ENCODE data around the gene RNLS.

Gene RNLS

DNA sequence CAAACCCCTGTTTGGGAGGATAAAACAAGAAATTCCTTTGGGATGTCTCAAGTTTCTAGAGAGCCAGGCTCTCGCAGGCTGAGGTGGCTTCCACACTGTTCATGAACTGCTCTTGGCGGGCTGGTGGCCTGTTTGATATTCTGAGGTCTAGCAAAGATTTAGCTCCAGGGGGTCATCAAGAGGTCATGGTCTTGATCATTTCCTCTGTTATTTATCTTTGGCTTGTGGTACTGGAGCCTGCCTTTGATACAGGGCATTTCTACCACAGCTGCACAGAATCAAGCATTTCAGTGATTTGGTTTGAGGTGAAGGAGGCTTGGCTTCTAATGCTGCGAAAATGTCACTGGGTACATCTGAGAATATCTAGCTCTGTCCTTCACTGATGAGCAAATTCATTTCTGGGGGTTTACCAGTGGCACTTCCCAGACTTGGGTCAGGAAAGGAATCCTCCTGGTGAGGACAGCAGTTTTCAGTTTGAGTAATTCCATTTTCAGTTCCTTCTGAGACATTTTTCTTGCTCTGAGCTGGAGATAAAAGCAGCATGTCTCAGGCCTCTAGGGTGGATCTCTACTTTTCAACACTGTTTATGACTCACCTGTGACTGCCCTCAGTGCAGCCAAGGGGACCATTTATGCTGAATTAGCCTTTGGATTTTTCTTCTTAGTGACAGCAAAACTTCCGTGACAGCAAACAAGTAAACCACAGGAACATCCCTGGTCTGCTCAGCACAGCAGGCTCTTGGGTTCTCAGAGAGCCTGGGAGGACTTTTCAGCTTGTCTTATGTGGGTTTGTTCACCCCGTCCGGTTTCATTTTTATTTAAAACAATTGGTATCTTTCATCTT lies 312.0 kb downstream of the RNLS start:
- no peak for DNase-seq (ENCODE audit: extremely low read depth in 1 of 2, low read depth in 1 of 2)

DNA sequence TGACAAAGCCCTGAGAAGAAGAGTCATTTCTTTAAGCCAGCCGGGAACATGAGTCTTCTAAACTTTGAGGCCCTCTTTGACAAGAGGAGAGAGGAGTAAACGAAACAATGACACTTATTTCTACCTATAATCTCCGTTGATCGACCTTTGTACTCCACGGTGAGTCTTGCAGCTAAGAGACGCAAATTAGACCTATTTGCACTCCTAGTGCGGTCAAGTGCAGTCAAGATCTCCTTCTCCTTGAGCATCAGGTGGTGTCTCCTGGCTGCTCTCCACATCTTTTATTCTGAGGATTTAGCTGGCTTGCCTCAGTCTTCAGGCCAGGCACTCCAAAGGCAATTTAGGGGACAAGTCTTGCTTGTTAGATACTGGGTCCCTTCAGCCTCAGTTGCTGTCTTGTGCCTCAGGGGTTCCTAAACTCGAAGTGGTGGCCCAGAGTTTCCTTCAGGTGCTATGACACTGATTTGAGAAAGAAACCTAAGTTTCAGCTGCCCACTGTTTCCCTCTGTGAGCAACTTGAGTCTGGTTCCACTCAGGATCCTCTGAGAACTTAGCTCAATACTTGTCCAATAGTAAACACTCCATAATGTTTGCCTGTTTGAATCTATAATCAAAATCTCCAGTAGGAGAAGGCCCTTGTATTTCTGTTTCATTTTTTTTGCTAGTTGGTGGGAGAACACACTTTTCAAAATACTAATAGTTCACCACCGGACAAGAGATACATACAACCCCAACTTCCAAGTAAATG lies 312.9 kb downstream of the RNLS start:
- no peak for DNase-seq (ENCODE audit: extremely low read depth in 1 of 2, low read depth in 1 of 2)

DNA sequence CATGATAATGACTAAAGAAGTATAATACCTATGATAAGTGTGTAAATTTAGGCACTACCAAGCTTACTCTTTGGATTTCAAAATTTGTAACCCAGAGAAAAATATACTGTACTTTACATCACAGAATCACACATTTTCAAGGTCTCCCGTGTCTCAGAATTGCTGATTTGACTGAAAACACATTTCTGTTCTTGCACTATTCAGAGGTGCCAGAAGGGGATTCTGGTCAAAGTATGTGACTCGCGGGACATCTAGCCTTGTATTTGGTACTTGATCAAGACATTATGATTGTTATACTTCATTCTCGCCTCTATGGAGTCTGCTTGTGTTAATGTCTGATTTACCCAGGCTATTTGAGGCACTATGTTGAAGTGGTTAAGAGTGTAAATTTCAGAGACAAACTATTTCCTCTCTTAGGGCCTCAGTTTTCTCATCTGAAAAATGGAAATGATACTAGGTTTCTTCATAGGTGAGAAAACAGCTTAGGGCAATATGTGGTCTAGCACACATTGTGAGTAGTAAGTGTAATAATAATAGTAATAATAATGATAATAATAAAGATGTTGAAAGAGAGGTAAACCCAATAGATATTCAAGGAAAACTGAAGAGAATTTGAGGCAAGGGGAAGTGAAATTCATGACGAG lies 320.4 kb downstream of the RNLS start:
- DNase-seq (ENCODE audit: extremely low read depth in 1 of 2, low read depth in 1 of 2) = no peak

DNA sequence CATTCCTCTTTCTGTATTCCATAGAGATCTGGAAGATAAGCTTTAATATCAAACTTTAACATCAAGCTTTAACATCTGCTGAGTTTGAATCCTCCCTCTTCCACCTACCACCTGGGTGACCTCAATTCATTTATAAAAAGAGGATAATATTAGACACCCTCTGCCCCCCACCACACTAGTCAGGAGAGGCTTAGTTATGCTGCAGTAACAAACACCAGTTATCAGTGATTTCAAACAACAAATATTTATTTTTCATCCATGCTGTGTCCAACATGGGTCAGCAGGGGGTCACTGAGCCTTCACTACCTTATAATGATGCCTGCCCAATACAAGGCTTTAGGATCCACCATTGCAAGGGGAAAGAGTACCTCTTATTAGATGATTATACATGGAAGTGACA lies 322.0 kb downstream of the RNLS start:
- no peak for DNase-seq (ENCODE audit: extremely low read depth in 1 of 2, low read depth in 1 of 2)

DNA sequence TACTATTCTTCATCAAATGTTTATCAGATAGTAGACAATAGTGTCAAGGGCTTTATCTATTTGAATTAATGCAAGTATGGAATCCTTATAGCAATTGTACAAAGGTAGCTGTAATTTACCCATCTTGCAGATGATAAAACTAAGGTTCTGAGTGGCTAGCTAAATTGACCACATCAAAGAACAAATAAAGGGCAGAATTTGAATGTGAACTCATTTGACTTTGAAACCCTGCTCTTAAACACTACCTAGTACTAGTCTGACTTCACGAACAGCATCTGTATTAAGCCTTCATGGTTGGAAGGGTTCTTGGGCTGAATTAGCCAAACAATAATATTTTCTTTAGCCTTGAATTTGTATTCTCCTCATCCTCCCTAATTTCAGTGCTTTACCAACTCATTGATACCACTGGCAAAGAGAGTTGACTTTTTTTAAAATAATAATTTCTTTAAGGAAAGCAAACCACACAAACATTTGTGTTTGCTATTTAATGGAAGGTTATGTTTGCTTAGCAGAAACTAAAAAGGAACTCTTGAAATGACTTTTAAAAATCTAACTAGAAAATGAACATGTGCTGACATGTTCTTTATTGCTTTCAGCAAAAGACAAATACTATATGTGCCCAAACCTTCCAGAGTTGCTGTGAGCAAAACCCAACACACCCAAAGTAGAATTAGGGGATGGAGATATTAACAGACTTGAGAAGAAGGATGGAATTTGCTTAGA lies 322.6 kb downstream of the RNLS start:
- no peak for DNase-seq (ENCODE audit: extremely low read depth in 1 of 2, low read depth in 1 of 2)

DNA sequence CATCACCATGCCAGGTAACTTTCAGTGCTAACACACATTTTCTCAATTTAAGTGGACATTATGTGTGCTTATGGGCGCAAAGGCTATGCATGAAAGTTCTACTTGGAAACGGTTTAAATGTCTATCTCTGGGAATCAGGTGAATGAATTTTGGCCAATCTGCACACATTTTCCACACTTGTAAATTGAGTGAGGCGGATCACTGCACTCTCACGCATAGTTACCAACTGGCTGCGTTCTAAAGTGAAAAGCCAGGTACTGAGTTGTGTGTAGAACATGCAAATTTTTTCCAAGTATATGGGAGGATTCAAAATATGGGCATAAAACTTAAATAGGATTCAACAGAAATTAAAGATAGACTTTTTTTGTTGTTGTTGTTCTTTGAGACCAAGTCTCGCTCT lies 323.7 kb downstream of the RNLS start:
- DNase-seq (ENCODE audit: extremely low read depth in 1 of 2, low read depth in 1 of 2) = no peak

DNA sequence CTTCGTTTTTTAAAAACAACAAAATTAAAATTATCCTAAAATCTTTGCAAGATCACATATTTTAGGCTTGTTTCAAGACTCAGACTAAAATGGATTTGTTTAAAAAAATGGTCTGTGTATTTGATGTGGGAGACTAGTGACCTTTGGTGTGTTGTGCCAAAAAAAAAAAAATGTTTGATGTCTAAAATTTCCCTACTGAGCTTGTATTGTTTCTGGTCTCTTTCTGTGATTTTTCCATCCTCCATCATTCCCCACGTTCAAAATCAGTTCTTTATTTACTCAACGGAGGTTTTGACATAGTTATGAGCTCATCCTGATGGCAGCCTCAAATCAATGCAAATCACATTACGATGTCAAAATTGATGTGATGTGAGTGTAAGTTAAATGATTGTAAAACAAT lies 326.2 kb downstream of the RNLS start:
- DNase-seq (ENCODE audit: extremely low read depth in 1 of 2, low read depth in 1 of 2) = no peak

DNA sequence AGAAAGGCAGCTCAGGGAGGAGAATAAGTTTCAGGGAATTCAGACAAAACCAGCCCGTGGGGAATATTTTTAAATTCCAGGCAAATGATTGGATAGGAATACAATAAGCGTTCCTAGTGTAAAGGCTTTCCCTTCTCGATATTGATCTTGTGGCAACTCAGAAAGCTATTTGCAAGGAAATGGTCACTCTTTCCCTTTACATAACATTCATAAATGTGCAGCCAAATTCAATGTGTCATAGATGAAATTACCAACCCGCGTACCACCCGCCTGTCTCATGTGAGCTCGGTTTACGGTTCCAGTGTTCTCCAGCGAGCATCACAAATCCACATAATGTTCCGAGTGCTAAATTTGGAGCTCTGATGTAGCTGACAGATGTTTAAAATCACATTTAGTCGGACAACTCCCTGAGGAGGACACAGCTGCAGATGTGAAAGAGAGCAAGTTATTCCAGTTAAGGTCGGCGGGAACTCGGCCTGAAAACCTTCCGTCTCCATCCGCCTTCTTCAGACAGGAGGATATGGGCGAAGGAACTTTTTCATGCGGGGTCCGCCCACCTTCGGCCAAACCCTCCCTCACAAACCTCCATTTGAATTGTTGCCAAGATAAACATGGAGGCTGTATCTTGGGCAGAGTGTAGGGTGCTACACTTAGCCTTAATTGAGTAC lies 327.0 kb downstream of the RNLS start:
- no peak for DNase-seq (ENCODE audit: extremely low read depth in 1 of 2, low read depth in 1 of 2)

DNA sequence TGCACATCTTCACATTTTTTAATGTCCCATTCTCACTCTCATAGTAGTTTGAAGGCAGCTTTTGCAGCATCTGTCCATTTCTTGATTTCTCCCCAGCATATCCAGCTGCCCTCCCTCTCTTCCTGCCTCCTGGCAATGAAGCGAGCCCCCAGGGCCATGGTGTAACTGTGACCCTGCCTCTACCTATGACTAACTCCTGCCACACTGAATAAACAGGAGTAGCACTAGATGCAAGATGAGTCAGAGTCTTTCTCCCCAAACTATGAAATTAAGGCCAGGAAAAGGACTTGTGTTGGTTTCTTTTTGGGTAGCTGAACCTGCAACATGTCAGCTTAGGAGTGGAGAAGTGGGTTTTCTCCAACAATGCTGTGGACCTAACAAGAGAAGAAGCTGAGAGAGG lies 329.0 kb downstream of the RNLS start:
- no peak for DNase-seq (ENCODE audit: extremely low read depth in 1 of 2, low read depth in 1 of 2)

DNA sequence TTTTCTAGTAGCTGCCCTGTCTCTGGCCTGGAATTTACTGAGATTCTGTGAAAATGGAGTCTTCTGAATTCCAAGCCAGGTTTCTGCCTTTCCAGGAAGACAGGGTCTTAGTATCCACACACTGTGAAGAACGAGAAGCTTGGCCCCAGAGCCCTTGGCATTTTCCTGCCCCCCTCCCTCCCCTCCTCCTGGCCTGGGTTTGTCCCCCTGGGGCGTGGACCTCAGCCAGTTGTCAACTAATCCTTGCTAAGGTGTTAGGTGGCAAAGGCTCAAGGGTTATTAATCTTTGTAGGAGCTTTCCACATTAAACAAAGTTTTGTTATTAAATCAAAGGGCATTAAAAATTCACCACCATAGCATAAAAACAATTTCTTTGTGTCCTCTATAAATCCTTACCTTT lies 329.5 kb downstream of the RNLS start:
- no peak for DNase-seq (ENCODE audit: extremely low read depth in 1 of 2, low read depth in 1 of 2)

DNA sequence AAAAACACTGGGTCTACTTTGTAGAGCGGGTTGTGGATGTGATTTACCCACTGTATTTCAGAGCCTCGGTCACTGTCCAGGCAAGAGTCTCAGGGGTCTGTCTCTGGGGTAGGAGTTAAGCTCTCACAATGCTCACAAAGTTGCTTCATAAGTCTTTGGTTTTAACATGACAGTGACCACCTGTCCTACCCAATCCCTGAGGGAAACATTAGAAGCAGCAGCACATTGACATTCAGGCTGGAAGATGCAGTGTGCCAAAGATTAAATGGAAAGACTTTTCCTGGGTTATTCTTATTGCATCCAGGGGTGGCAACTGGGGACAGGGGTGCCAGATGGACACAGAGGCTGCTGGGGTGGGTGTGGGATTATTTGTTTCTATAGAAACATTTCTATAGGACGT lies 330.0 kb downstream of the RNLS start:
- no peak for DNase-seq (ENCODE audit: extremely low read depth in 1 of 2, low read depth in 1 of 2)

DNA sequence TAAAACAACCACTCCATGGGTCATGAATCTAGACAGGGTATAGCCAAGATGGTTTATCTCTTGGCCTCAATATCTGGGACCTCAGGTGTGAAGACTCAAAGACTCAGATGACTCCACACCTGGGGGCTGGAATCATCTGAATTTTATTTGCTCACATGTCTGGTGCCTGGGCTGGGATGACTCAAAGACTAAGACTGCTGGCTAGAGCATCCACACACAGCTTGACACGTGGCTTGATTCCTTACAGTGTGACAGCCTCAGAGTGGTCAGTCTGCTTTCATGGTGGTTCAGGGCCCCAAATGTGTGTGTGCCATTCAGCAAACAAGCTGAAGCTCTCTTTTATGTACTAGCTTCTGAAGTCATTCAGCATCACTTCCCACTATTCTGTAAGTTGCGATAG lies 333.7 kb downstream of the RNLS start:
- no peak for DNase-seq (ENCODE audit: extremely low read depth in 1 of 2, low read depth in 1 of 2)

DNA sequence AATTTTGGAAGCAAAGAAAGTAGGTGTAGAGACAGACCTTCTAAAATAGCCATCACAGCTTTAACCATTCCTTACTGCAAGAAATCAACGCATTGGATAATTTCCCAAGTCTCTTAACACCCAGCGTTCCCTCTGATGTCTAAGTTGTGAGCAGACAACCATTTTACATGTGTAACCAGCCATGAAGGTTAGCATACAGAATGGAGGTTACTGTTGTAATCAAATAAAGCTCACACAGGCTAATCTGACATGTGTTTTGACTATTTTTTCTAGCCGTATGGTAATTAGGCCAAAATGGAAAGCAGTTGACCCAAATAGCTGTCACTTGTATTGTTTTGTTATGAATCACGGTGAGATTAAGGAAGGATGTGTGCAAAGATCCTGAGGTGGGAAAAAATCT lies 336.4 kb downstream of the RNLS start:
- DNase-seq (ENCODE audit: extremely low read depth in 1 of 2, low read depth in 1 of 2) = no peak

DNA sequence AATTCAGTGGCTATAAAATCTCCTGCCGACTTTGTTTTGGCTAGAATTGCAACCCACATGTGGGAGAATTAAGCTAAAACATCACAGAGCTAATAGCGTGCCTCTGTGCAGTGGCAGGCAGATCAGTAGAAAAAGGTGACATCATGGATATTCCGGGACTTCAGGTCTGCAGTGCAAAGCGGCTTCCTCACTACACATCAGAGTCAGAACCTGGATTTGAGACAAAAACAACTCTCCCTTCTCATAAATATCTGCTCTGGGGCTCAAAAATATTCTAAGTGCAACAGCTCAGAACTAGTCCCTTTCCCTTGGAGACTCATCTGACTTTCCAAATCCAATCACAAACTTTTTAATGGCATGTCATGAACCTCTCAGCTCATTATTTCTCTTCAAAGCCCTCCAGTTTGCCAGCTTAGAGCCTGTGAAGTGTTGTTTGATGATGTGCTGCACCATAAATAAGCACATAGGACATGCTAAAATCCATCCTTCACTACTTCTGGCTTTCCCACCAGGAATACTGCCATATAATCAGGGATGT lies 337.1 kb downstream of the RNLS start:
- no peak for DNase-seq (ENCODE audit: extremely low read depth in 1 of 2, low read depth in 1 of 2)

DNA sequence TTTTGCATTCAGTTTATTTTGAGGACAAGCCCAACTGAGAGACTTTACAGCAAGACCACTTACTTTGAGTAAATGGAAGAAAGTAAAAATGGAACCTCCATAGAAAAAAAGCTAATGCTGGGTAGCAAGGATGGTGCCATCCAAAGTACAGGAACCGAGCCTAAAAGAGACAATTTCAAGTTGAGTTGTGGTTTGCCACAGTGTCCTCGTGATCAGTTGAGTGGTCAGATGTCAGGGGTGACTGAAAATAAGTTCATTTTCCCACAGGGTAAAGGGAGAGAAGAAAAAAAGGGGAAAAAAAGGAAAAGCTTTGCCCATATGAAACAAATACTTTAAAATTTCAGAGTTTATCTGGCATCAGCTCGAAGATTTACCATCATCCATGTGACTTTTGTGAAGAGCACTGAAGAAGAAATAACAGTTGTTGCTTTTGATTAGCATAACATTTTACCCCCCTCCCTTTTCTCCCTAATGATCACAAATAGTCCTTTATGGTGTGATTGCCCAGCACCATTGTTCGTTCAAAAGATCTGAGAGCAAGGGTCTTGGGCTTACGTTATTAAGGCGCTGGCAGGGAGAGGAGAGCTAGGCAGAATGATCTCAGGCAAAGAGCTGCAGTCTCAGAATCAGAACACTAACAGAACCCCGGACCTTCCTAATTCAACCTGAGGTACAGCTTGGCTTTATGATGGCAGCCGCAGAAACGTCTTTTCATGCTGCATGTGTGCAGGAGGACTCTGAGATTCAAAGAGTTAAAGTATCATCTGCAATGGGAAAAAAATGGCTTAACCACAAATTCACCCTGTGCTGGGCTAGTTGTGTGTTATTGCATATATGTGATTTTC lies 338.1 kb downstream of the RNLS start:
- DNase-seq (ENCODE audit: extremely low read depth in 1 of 2, low read depth in 1 of 2) = no peak

DNA sequence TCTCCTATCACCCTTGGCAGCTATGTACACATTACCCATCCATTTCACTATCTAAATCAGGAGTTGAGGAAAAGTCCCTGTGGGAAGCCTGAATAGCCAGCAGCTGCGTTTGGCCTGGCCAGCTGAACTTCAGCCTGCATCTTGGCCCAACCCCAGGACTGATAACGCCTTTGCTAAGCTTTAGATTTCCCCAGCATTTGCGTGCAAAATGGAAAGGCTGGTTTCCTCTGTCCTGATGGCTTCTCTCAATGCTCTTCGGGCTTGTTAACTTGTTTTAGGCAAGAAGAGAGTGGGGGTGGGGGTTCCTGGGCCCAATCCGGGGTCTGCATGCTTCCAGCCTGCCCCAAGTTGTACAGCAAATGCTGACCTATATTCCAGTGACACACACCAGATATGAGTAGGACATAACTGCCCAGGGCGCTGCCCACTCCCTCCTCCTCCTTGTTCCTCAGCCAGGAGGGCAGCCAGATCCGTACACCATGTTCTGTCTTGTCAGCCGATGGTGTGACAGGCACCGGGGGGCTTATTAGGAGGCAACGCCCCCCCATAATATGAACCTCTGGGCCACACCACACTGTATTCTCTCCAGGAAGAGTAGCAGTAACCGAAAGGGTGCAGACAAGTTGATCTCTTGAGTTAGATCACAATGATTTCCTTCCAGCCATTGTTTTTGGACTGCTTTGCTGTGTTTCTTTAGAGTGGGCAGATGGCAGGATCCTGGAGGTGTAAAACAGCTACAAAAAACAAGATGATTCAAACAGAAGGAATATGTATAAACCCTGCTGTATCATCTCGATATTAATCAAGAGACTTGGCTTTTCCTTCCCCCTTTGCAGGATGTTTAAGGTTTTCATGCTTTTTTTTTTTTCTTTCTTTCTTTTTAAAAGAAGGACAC lies 339.0 kb downstream of the RNLS start:
- DNase-seq (ENCODE audit: extremely low read depth in 1 of 2, low read depth in 1 of 2) = no peak

DNA sequence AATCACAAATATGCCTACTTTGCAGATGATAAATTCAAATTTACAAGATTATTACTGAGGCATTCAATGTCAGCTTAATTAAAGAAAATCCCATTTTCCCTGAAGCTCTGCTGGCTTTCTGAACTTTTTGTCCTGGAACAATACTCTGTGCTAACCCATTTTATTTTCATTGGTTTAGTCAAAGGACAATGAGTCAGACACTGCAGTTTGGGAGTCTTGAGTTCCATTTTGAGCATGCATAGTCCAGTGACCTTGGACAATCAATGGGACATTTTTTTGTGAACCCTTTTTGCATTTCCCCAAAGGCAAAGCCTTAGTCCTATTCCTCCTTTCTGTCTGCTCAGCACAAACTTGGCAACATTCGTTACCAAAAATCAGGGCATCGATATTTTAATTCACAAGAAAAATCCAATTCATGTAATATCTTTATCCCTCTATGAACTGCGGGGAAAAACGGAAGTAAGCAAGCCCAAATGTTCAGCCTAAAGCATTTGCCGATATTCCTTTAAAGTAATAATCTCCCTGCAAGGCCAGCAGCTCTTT lies 339.8 kb downstream of the RNLS start:
- DNase-seq (ENCODE audit: extremely low read depth in 1 of 2, low read depth in 1 of 2) = no peak

DNA sequence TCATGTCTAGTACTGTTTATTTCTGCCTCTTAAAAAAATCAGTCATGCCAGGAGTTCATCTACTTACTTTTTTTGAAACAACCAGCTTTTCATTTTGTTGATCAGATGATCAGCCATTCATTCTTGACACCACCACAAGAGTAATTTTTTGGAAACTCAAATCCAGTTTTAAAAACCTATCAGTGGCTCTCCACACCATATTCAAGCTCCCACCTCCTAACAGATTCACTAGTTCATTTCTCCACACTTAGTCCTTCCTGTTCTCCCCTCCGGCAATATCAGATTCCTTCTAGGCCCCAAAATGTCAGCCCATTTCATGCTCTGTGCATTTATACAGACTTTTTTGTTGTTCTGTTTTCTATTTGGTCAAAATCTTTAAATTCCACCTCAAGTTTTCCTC lies 341.6 kb downstream of the RNLS start:
- no peak for DNase-seq (ENCODE audit: extremely low read depth in 1 of 2, low read depth in 1 of 2)

Measured in activated CD8-positive, alpha-beta memory T cell treated with anti-CD3 and anti-CD28 coated beads for 1 hour (primary cell).